ENCODE measurements around the gene ARHGAP6. TPM values are rescaled to one million over a fixed set of nuclear protein-coding genes. Genes with fewer than 3 reads are reported as not detected.

The ARHGAP6 gene
- total and polyA plus RNA-seq, 2 experiments from 2014 or later = 0.08 to 0.54 TPM

GRCh38 chrX:11164433-11164832 lies 501.3 kb downstream of the ARHGAP6 start:
- Histone ChIP-seq H3K36me3 (ENCODE audit: low read depth) (no peaks in the 10 kb centered on the region), H3K9ac (no peak overlapping the region), H3F3A (ENCODE audit: insufficient read depth) (no peaks in the 10 kb centered on the region), H3K9me3 (ENCODE audit: low read depth) (no peaks in the 10 kb centered on the region), H3K4me1 (ENCODE audit: insufficient read depth) (no peaks in the 10 kb centered on the region), H3K4me3 (no peak overlapping the region), H3K9me2 (ENCODE audit: insufficient read depth) (no peaks in the 10 kb centered on the region), H3K4me2 (ENCODE audit: unreplicated experiment) (no peak overlapping the region), H3K79me2 (ENCODE audit: insufficient read depth) (no peaks in the 10 kb centered on the region), H4K20me1 (ENCODE audit: insufficient read depth) (no peaks in the 10 kb centered on the region), H3K27ac (no peak overlapping the region), H2AFZ (no peak overlapping the region), H3K27me3 (replicated peaks; ENCODE audit: insufficient read depth) (no peaks in the 10 kb centered on the region)
- DNase-seq = no peak
- TF ChIP-seq EZH2 (IDR thresholded peaks at IDR 0.05; ENCODE audit: insufficient read depth, poor library complexity, severe bottlenecking) (no peak), EZH2phosphoT487 (IDR thresholded peaks at IDR 0.05; ENCODE audit: insufficient read depth, low read depth) (no peak)
- WGBS, 2 experiments (ENCODE audit: low coverage in 1 of 2, low lambda C conversion rate in 2 of 2, missing lambda C conversion rate in 2 of 2) = 69 to 74% methylated on average over 6 of the region's 6 CpGs
- in situ Hi-C loops (cut with MboI) = loop anchor here (25.0 kb wide), 1 partner anchor 223 kb away; no protein-coding TSS in a partner anchor

- Histone ChIP-seq H3K27me3 (replicated peaks; ENCODE audit: insufficient read depth) (no peaks in the 10 kb centered on the region), H3K27ac (no peak overlapping the region), H3K4me3 (no peak overlapping the region), H3K79me2 (ENCODE audit: insufficient read depth) (no peaks in the 10 kb centered on the region), H3F3A (ENCODE audit: insufficient read depth) (no peaks in the 10 kb centered on the region), H3K9me3 (ENCODE audit: low read depth) (no peaks in the 10 kb centered on the region), H3K36me3 (ENCODE audit: low read depth) (no peaks in the 10 kb centered on the region), H3K4me1 (ENCODE audit: insufficient read depth) (no peaks in the 10 kb centered on the region), H3K9me2 (ENCODE audit: insufficient read depth) (no peaks in the 10 kb centered on the region), H3K4me2 (ENCODE audit: unreplicated experiment) (no peak overlapping the region), H2AFZ (no peak overlapping the region), H4K20me1 (ENCODE audit: insufficient read depth) (no peaks in the 10 kb centered on the region), H3K9ac (no peak overlapping the region)
- DNase-seq = no peak
- no peak for TF ChIP-seq EZH2 (IDR thresholded peaks at IDR 0.05; ENCODE audit: insufficient read depth, poor library complexity, severe bottlenecking)
- no peak for TF ChIP-seq EZH2phosphoT487 (IDR thresholded peaks at IDR 0.05; ENCODE audit: insufficient read depth, low read depth)
- 70 to 100% methylated on average over 1 of the region's 1 CpG for WGBS, 2 experiments (ENCODE audit: low coverage in 1 of 2, low lambda C conversion rate in 2 of 2, missing lambda C conversion rate in 2 of 2)
- in situ Hi-C loops (cut with MboI) = loop anchor here (25.0 kb wide), 1 partner anchor 228 kb away; no protein-coding TSS in a partner anchor
Observed at GRCh38 chrX:11159149-11159548, 506.6 kb downstream of the ARHGAP6 start.

- in situ Hi-C loops (cut with MboI) = loop anchor here (25.0 kb wide), 1 partner anchor 235 kb away; no protein-coding TSS in a partner anchor
- WGBS, 2 experiments (ENCODE audit: low coverage in 1 of 2, low lambda C conversion rate in 2 of 2, missing lambda C conversion rate in 2 of 2) = 91 to 98% methylated on average over 4 of the region's 4 CpGs
- no peak for DNase-seq
Observed at GRCh38 chrX:11151799-11152559, 513.7 kb downstream of the ARHGAP6 start.

GRCh38 chrX:11148401-11148800 lies 517.3 kb downstream of the ARHGAP6 start:
- Histone ChIP-seq H4K20me1 (ENCODE audit: insufficient read depth) (no peaks in the 10 kb centered on the region), H3K27me3 (replicated peaks; ENCODE audit: insufficient read depth) (no peaks in the 10 kb centered on the region), H3K27ac (no peak overlapping the region), H3K9me3 (ENCODE audit: low read depth) (no peaks in the 10 kb centered on the region), H3K4me3 (no peak overlapping the region), H3K36me3 (ENCODE audit: low read depth) (no peaks in the 10 kb centered on the region), H3F3A (ENCODE audit: insufficient read depth) (no peaks in the 10 kb centered on the region), H3K79me2 (ENCODE audit: insufficient read depth) (no peaks in the 10 kb centered on the region), H3K9me2 (ENCODE audit: insufficient read depth) (no peaks in the 10 kb centered on the region), H3K4me1 (ENCODE audit: insufficient read depth) (no peaks in the 10 kb centered on the region), H3K9ac (no peak overlapping the region), H2AFZ (no peak overlapping the region), H3K4me2 (ENCODE audit: unreplicated experiment) (no peak overlapping the region)
- in situ Hi-C loops (cut with MboI) = loop anchor here (10.0 to 25.0 kb wide), 2 partner anchors 376 to 614 kb away; partner anchors contain the start of gene MSL3
- DNase-seq = no peak
- TF ChIP-seq EZH2phosphoT487 (IDR thresholded peaks at IDR 0.05; ENCODE audit: insufficient read depth, low read depth) (no peak), EZH2 (IDR thresholded peaks at IDR 0.05; ENCODE audit: insufficient read depth, poor library complexity, severe bottlenecking) (no peak)
- 97 to 98% methylated on average over 6 to 7 of the region's 7 CpGs for WGBS, 2 experiments (ENCODE audit: low coverage in 1 of 2, low lambda C conversion rate in 2 of 2, missing lambda C conversion rate in 2 of 2)

More at GRCh38 chrX:11151799-11152559, 513.7 kb downstream of the ARHGAP6 start:
- no peak overlapping the region for H3K27ac ChIP-seq
- H3K79me2 ChIP-seq (ENCODE audit: insufficient read depth) = no peaks in the 10 kb centered on the region
- H2AFZ ChIP-seq = no peak overlapping the region
- H3K4me1 ChIP-seq (ENCODE audit: insufficient read depth) = no peaks in the 10 kb centered on the region
- no peaks in the 10 kb centered on the region for H3K9me3 ChIP-seq (ENCODE audit: low read depth)
- no peak overlapping the region for H3K9ac ChIP-seq
- H3K36me3 ChIP-seq (ENCODE audit: low read depth) = no peaks in the 10 kb centered on the region
- no peak overlapping the region for H3K4me2 ChIP-seq (ENCODE audit: unreplicated experiment)
- no peak for TF ChIP-seq EZH2 (IDR thresholded peaks at IDR 0.05; ENCODE audit: insufficient read depth, poor library complexity, severe bottlenecking)
- no peak for TF ChIP-seq EZH2phosphoT487 (IDR thresholded peaks at IDR 0.05; ENCODE audit: insufficient read depth, low read depth)
- no peaks in the 10 kb centered on the region for H3F3A ChIP-seq (ENCODE audit: insufficient read depth)
- no peaks in the 10 kb centered on the region for H3K27me3 ChIP-seq (replicated peaks; ENCODE audit: insufficient read depth)
- H3K9me2 ChIP-seq (ENCODE audit: insufficient read depth) = no peaks in the 10 kb centered on the region
- no peak overlapping the region for H3K4me3 ChIP-seq
- no peaks in the 10 kb centered on the region for H4K20me1 ChIP-seq (ENCODE audit: insufficient read depth)

Data from GM23248 (cell line).